Skeletal muscle cell (primary cell): ENCODE data around the gene ALDH18A1.
"Not testable (repeated sequence)": the region's sequence is repeated elsewhere in the genome, so short reads cannot be mapped to it uniquely, and the experiment has no call there.

Experiments
- DNase-seq: peaks from one replicate; pipeline ENCODE4 v3.0.0-alpha.2; 2010; ENCODE audit warnings: low read depth
- H3K4me3 ChIP-seq: 2 replicates; pipeline ENCODE4 v1.5.1; 2011; ENCODE audit warnings: low read depth, mild to moderate bottlenecking, control low read depth, low read length, moderate library complexity

Gene ALDH18A1

DNA sequence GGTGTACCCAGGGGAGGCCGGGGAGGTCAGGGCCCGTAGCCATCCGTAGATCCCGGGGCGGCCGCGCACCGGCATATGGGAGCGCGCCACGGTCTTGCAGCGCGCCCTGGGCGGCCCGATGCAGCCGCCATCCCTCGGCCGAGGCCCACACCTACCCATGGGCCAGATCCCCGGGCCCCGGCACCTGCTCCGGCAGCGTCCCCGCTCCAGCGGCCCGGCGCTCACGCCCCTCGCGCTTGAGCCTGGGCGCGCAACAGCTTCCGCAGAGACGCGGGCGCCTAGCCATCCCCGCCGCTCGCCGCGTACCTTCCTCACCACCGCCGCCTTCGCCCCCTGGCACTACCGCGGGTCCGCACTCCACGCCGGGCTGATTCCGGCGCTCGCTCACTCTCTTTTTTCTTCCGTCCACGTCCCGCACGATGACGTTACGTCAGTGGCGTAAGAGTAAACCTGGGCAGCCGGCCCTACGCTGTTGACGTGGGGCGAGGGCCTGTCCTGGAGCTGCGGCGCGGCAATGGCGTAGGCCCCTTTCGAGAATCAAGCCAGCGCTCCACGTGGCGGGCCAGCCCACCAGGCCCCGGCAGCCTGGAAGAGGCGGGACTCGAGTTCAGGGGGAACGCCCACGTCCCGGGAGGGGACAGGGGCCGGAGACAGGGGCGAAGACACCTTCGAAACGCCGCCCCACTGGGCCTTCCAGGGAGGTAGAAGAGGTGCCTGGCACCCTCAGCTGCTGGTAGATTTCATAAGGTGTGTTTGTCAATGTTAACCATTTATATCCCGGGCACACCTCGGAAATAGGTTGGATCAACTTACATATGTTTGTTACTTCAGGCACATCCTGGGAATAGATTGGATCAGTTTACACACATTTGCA is at the start of gene ALDH18A1:
Gene ALDH18A1, minus strand, starts transcription at position 421 of the 874 bp plus-strand sequence. CDS start 3,334 bp downstream, outside the sequence.
- H3K4me3 ChIP-seq = peak within 1 kb of the TSS; percentile 88
- DNase-seq = peak; percentile 65

DNA sequence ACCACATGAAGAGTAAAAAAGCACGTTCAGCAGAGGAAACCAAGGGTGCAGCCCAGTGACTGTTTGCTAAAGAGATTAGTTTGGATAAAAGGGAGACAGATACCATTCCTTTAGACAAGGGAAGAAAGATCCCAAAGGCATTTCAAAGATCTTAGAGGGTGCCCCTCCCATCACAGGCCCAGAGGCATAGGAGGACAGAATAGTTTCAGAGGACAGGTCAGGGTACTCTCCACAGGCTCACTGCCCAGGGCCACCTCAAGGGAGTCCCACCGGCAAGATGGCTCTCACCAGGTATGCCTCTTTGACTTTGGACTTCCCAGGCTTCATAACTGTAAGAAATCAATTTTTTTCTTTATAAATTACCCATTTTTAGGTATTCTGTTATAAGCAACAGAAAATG is 41.9 kb upstream of the ALDH18A1 start:
- no peak for DNase-seq
- no peak overlapping the region for H3K4me3 ChIP-seq

DNA sequence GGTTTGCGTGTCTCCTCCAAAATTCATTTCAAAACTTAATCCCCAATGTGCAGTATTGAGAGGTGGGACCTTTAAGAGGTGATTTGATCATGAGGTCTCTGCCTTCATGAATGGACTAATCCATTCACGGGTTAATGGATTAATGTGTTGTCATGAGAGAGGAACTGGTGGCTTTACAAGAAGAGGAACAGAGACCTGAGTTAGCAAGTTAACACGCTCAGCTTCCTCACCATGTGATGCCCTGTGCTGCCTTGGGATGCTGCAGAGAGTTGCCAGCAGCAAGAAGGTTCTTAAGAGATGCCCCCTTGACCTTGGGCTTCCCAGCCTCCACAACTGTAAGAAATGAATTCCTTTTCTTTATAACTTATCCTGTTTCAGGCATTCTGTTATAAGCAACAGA is 40.9 kb upstream of the ALDH18A1 start:
- no peak for DNase-seq
- H3K4me3 ChIP-seq = no peak overlapping the region

DNA sequence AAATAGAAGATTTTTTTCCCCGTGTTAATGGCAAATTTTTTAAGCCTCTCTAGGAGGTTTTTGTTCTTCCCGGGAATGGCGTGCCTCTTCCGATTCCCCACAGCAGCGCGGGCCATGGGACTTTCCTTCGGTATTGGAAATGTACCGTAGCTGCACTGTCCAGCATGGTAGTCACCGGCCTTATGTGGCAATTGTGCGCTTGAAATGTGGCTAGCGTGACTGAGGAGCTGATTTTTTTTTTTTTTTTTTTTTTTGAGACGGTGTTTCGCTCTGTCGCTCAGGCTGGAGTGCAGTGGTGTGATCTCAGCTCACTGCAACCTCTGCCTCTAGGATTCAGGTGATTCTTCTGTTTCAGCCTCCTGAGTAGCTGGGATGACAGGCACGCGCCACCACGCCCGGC is 38.2 kb upstream of the ALDH18A1 start:
- H3K4me3 ChIP-seq = no peak overlapping the region

DNA sequence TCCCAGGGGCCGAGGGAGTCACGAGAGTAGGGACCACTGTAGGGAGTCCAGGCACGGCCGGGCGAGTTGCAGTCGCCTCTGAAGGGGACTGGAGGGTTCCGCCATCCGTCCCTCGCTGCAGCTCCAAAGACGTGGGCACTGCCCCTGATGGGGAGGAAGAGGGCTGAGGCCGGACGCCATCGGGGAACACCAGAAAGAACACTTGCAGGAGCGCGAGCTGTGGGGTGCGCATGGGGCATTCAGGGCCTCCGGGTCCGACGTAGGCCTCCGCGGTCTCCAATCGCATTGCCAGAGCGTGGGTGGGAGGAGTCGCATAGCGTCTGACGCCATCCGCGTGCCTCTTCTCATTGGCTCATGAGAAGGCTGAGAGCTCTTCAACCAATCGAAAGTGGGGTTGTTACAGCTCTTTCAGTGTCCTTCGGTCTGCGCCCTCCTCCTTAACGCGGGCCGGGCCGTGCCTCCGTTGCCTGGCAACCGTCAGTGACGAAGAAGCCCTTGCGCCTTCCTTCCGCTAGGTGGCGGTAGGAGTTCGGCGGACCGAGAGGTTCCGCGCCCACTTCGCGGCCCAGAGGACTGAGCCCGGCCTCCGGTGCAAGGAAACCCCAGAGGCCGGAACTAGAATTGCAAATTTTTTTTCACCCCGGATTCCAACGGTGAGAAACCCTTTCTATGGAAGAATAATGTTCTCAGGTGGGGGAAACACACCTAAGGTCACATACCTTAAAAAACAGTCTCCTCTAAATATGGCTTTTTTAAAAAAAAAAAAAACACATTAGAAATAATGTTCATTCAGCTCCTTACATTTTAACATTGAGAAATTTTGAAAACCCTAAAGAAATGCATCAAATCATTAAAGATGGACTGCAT is 37.4 kb upstream of the ALDH18A1 start, which contains the start of gene TCTN3:
Gene TCTN3, minus strand, starts transcription at position 260 of the 867 bp plus-strand sequence. Its CDS starts 28 bp downstream, at position 232.
- H3K4me3 ChIP-seq = peak within 1 kb of the TSS; percentile 96
- DNase-seq = peak; percentile 99

More for the DNA sequence above, 38.2 kb upstream of the ALDH18A1 start:
- DNase-seq = no peak

DNA sequence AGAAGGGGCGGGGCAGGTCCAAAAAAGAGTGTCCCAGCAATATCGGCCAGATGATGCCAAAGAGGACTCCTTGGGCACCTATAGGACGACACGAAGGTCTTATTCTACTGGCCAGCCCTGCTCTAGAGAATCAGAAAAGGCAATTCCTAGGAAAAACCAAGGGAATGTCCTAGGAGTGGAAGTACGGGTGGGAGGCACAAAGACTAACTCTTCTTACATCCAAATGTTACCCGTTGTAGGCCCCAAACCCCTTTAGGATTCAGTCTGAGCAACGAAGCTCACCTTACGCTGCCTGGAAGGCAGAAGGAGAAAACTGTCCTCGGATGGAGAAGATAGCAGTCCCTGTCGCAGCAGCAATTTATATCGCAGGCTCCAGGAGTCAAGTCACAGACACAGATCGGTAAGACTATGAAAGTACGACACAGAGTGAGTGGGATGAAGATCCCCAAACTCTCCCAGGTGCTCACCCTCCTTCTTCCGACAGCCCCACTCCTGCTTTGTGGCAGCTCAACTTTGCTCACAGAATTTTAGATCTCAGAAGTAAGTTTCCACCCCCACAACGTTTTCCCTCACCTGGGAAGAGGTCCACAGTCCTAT is 36.7 kb upstream of the ALDH18A1 start:
- H3K4me3 ChIP-seq = peak overlapping the region; percentile 96
- DNase-seq = no peak

DNA sequence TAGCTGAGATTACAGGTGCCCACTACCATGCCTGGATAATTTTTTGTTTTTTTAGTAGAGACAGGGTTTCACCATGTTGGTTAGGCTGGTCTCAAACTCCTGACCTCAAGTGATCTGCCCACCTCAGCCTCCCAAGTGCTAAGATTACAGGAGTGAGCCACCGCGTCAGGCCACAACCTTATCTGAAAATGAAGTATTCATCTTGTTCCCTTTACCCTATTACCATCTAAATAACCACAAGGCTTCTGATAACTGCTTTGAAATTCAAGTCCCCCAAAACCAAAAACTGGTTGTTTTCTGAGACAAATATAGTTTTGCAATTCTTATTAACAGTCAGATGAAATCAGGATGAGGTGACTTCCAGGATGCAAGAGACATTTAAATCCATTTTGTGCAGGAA is 34.8 kb upstream of the ALDH18A1 start:
- no peak overlapping the region for H3K4me3 ChIP-seq
- DNase-seq = no peak

DNA sequence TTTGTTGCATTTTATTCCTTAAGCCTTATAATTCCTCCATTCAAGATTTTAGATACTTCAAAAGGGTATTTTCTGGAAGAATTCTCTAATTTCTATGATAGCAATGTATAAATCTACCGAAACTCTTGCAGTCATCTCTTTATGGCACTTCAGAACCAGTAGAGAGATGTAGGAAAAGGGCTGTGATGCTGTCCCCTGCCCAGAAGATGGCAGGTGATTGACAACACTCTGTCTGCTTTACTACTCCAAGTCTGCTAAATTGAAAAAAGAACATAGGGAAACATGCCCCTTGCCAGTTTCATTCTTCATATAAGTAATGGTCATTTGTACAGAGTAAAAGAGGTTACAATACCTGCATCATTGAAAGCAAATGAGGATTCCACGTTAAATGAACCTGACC is 32.1 kb upstream of the ALDH18A1 start:
- no peak for DNase-seq
- no peak overlapping the region for H3K4me3 ChIP-seq

DNA sequence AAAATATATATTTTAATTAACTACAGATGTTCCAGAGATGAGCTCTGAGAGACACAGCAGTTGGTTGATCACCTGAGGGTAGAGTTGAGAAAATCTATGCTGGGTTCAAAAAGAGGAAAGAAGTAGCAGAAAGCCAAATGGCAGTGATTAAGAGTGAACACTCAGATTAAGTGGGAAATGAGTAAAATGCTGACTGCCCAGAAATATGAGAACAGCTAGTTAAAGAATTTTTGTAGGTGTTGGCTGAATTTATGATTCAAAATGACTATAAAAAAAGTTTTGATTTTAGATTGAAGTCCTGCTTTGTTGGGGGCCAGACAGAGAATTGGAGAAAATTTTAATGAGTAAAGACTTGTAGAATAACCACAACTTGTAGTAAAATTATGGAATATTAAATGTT is 27.5 kb upstream of the ALDH18A1 start:
- no peak overlapping the region for H3K4me3 ChIP-seq
- DNase-seq = no peak

DNA sequence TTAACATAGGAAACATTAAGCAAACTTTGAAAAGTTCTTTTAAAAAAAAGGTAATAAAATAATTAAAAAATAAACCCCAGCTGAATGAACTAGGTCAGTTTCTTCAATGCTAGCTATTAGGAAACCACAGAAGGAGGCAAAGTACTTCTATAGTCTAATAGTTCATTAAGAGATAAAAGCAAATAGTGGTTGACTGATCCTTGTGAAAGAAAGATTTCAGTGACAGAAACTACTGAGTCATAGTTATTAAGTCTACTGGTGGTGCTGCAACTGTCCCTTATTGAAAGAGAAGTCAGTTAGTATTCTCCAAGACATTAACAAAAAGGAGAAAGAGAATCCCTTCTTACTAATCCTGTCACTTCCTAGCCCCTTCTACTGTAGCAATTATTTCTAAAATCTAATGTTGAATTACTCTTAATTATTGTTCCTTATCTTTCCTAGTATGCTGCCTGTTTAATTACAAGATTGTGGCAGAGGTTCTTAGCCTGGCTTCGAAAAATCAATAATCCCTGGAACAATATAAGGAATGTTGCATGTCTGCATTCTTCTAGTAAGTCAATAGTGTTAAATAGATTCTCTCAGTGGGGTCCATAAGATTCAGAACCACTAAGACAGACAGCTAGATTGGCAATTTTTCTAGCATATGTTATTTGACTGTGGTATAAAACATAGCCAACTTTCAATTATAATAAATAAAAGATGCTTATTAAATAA is 19.0 kb upstream of the ALDH18A1 start:
- no peak for DNase-seq
- no peak overlapping the region for H3K4me3 ChIP-seq

DNA sequence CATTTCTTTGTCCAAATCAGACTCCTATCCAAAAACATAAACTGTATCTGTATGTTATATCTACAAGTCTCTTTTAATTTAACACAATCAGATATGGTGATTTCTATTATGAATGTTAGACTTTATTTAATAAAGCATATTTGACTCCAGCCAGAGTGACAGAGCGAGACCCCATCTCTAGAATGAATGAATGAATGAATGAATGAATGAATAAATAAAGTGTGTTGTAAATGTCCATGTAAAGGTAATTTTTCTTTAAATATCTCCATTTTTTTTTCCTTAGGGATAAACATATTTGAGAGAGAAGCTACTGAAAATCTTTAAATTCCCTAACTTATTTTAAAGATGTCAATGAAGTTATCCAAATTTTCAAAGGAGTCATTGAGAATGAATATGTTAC is 18.1 kb upstream of the ALDH18A1 start:
- DNase-seq = no peak
- H3K4me3 ChIP-seq = no peak overlapping the region

DNA sequence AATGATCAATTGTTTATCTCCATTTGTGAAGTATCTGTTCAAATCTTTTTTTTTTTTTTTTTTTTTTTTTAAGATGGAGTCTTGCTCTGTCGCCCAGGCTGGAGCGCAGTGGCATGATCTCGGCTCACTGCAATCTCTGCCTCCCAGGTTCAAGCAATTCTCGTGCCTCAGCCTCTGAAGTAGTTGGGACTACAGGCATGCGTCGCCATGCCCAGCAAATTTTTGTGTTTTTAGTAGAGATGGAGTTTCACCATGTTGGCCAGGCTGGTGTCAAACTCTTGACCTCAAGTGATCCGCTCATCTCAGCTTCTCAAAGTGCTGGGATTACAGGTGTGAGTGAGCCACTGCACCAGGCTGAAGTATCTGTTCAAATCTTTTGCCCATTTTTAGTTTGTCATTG is 16.1 kb upstream of the ALDH18A1 start:
- H3K4me3 ChIP-seq, DNase-seq: not testable (repeated sequence)

DNA sequence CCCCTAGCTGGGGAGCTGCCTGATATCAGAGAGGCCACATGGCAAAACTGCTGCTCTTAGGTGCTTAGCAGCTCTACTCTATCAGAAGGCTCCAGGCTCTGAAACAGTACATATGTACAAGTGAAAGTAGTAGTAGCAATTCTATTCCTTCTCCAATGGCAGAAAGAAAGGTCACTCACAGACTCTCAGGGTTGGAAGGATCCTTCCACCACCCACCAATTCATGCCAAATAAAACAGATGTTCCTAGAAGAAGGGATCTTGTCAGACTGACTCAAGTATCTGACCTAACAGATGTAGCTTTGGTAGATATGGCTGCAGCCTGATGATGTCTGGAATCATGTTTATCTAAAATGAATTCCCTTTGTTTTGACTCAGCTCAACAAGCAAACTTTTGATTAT is 8.0 kb upstream of the ALDH18A1 start:
- no peak overlapping the region for H3K4me3 ChIP-seq
- peak; percentile 8 for DNase-seq

DNA sequence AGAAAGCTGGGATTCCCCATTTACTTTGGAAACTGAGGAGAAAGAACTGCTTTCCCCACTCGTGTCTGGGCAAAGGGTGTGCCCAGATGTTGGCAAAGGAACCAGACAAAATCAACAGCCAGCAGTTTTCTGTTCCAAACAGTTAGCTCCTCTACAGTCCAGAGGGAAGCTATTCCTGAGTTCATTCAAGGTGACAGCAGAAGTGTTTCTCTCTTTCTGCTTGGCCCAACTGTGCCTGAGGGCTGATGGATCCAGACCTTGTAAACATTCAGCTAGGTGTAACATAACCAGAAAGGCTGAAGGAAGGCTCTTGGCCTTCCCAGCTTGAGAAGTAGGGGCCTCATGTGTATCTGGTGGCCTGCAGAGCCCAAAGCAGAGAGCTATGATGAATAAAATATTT is 7.0 kb upstream of the ALDH18A1 start:
- DNase-seq = no peak
- H3K4me3 ChIP-seq = no peak overlapping the region

DNA sequence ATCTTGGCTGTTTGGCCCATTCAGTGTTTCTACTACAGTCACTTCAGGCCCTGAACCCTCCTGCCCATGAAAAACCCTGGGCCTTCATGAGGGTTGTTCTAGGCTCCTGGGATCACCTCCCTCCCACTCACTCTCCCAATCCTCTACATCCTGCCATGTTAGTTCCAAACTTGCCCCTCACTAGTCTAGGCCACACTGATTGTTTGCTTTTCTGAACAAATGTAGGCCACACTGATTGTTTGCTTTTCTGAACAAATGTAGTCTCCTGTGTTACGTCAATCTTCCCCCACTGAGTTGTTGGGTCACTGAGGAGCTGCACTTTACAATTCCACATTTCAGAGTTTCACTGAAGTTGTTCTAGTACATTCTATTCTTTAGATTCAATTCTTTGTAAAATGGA is 5.3 kb upstream of the ALDH18A1 start:
- no peak overlapping the region for H3K4me3 ChIP-seq
- DNase-seq = no peak

DNA sequence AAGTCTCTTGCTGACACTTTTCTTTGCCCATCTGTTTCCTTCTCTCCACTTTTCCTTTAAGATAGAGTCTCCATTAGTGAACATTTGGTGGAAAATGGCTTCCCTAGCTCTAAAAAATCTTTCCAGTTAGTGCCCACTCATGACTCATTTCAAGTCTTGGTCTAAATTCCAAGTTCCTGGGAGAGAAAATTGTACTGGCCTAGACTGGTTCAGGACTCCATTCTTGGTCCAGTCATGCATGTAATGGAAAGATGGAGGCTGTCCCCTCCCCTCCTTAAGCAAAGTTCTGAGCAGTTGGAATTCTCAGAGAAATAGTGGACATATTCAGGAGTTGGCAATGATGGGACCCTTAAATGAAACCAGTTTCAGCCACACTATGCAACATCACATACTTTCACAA is 3.8 kb upstream of the ALDH18A1 start:
- H3K4me3 ChIP-seq = no peak overlapping the region
- DNase-seq = no peak

DNA sequence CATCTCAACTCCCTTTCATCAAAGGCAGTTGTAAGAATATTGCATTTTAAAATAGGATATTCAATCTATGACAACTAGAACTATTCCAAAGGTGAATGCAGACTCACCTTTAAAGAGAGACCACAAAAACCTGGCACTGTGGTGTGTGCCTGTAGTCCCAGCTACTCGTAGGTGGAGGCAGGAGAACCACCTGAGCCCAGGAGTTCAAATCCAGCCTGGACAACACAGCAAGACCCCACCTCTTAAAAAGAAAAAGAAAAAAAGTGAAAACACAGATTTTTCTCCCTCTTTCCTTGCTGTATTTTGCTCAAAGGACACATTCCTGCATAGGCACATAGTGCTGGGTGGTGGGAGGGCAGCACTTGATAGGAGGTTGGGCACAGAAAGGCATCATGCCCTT is 739 bp upstream of the ALDH18A1 start:
- no peak for DNase-seq
- peak overlapping the region; percentile 88 for H3K4me3 ChIP-seq

DNA sequence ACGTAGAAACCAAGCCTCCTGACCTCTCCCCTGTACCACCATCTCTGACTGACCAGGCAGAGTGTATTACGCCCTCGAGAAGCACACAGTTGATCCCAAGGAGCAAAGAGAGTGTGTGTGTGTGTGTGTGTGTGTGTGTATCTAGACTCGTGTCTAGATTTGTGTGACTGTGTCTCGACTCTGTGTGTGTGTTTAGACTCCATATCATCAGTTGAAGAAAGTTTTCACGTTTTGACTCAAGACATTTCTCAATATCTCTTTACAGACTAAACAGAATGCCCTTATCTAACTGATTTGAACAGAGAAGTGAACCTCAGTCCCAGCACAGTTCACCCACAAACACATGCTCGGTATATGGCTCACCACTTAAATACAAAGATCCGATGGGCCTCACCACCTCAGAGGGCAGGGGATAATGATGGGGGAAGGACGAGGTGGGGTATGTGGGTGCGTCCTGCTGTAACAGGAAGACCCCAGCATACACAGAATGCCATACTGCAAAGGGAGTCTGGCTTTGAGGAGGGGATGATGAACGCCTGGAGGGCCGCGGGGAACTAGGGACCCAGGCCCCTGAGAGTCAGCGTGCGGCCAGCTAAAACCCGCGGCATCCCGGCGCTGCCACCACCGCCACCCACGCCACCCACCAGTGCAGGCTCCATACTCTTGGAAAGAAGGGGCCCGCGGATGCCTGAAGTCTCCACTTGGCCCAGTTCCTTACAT is 780 bp downstream of the ALDH18A1 start:
- DNase-seq = no peak
- H3K4me3 ChIP-seq = peak overlapping the region; percentile 88

DNA sequence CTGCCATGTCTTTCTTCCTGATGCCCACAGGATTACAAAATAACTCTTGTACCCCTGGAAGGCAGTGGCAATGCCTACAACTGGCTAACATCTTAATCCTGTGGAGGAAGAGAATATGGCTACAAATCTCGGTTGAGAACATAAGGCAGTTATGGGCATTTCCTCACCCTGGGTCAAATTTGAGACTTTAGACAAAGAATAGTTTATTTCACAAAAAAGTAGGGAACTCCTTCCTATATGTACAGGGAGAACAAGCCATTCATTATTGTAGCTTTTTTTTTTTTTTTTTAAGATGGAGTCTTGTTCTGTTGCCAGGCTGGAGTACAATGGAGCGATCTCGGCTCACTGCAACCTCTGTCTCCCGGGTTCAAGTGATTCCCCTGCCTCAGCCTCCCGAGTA is 2.6 kb downstream of the ALDH18A1 start:
- DNase-seq = no peak
- no peak overlapping the region for H3K4me3 ChIP-seq
